ENCODE measurements around the gene GREM2.

GREM2 gene

GRCh38 chr1:240652961-240653409, 41.0 kb upstream of the GREM2 start:
- Histone ChIP-seq H3K27me3 (ENCODE audit: insufficient read depth, low read length, poor library complexity, severe bottlenecking) (no peaks in the 10 kb centered on the region), H2AFZ (ENCODE audit: low read length) (no peak overlapping the region), H3K9me2 (replicated peaks; ENCODE audit: low read depth, low read length) (no peaks in the 10 kb centered on the region), H3K9me3 (ENCODE audit: insufficient read depth, low read depth, low read length) (no peaks in the 10 kb centered on the region; the same call in 1 of the 2 replicates), H3K36me3 (ENCODE audit: insufficient read depth, low read length) (no peaks in the 10 kb centered on the region), H3K4me1 (ENCODE audit: insufficient read depth, low read length, poor library complexity, severe bottlenecking) (no peaks in the 10 kb centered on the region), H3K79me2 (ENCODE audit: insufficient read depth, low read length) (no peaks in the 10 kb centered on the region), H3K4me2 (ENCODE audit: low read depth, low read length, poor library complexity, severe bottlenecking) (no peak overlapping the region), H3K9ac (ENCODE audit: low read depth, low read length, poor library complexity, severe bottlenecking) (no peak overlapping the region), H4K20me1 (ENCODE audit: insufficient read depth, low read length, poor library complexity, severe bottlenecking) (no peaks in the 10 kb centered on the region), H3F3A (ENCODE audit: low read depth) (no peaks in the 10 kb centered on the region), H3K4me3 (ENCODE audit: low read length, poor library complexity, severe bottlenecking) (no peak overlapping the region)
- no peak for TF ChIP-seq EZH2phosphoT487 (IDR thresholded peaks at IDR 0.05; ENCODE audit: borderline replicate concordance)
- no peak for TF ChIP-seq CTCF (conservative IDR thresholded peaks at IDR 0.05; ENCODE audit: low read length)

GRCh38 chr1:240652549-240652948, 40.6 kb upstream of the GREM2 start:
- H3K9me3 ChIP-seq (ENCODE audit: insufficient read depth, low read depth, low read length), result no peaks in the 10 kb centered on the region; the same call in 1 of the 2 replicates
- H3K9me2 ChIP-seq (replicated peaks; ENCODE audit: low read depth, low read length), result no peaks in the 10 kb centered on the region
- no peak overlapping the region for H2AFZ ChIP-seq (ENCODE audit: low read length)
- H3K79me2 ChIP-seq (ENCODE audit: insufficient read depth, low read length), result no peaks in the 10 kb centered on the region
- H3K4me3 ChIP-seq (ENCODE audit: low read length, poor library complexity, severe bottlenecking), result no peak overlapping the region
- no peaks in the 10 kb centered on the region for H3K4me1 ChIP-seq (ENCODE audit: insufficient read depth, low read length, poor library complexity, severe bottlenecking)
- H3K4me2 ChIP-seq (ENCODE audit: low read depth, low read length, poor library complexity, severe bottlenecking), result no peak overlapping the region
- H4K20me1 ChIP-seq (ENCODE audit: insufficient read depth, low read length, poor library complexity, severe bottlenecking), result no peaks in the 10 kb centered on the region
- no peak overlapping the region for H3K9ac ChIP-seq (ENCODE audit: low read depth, low read length, poor library complexity, severe bottlenecking)
- no peaks in the 10 kb centered on the region for H3K27me3 ChIP-seq (ENCODE audit: insufficient read depth, low read length, poor library complexity, severe bottlenecking)
- H3K36me3 ChIP-seq (ENCODE audit: insufficient read depth, low read length), result no peaks in the 10 kb centered on the region
- H3F3A ChIP-seq (ENCODE audit: low read depth), result no peaks in the 10 kb centered on the region
- TF ChIP-seq EZH2phosphoT487 (IDR thresholded peaks at IDR 0.05; ENCODE audit: borderline replicate concordance) (no peak), CTCF (conservative IDR thresholded peaks at IDR 0.05; ENCODE audit: low read length) (no peak)

GRCh38 chr1:240650877-240651276, 38.9 kb upstream of the GREM2 start:
- H4K20me1 ChIP-seq (ENCODE audit: insufficient read depth, low read length, poor library complexity, severe bottlenecking), result no peaks in the 10 kb centered on the region
- H3K27me3 ChIP-seq (ENCODE audit: insufficient read depth, low read length, poor library complexity, severe bottlenecking), result no peaks in the 10 kb centered on the region
- H3K36me3 ChIP-seq (ENCODE audit: insufficient read depth, low read length), result no peaks in the 10 kb centered on the region
- no peaks in the 10 kb centered on the region for H3K4me1 ChIP-seq (ENCODE audit: insufficient read depth, low read length, poor library complexity, severe bottlenecking)
- H3K4me2 ChIP-seq (ENCODE audit: low read depth, low read length, poor library complexity, severe bottlenecking), result no peak overlapping the region
- no peaks in the 10 kb centered on the region for H3K9me2 ChIP-seq (replicated peaks; ENCODE audit: low read depth, low read length)
- H3K4me3 ChIP-seq (ENCODE audit: low read length, poor library complexity, severe bottlenecking), result no peak overlapping the region
- no peak overlapping the region for H2AFZ ChIP-seq (ENCODE audit: low read length)
- H3K9ac ChIP-seq (ENCODE audit: low read depth, low read length, poor library complexity, severe bottlenecking), result no peak overlapping the region
- no peak for TF ChIP-seq CTCF (conservative IDR thresholded peaks at IDR 0.05; ENCODE audit: low read length)
- TF ChIP-seq EZH2phosphoT487 (IDR thresholded peaks at IDR 0.05; ENCODE audit: borderline replicate concordance), result no peak
- H3K79me2 ChIP-seq (ENCODE audit: insufficient read depth, low read length), result no peaks in the 10 kb centered on the region
- peaks cover 3% of the 10 kb centered on the region; the same call in 1 of the 2 replicates for H3K9me3 ChIP-seq (ENCODE audit: insufficient read depth, low read depth, low read length)
- H3F3A ChIP-seq (ENCODE audit: low read depth), result no peaks in the 10 kb centered on the region

Data from Loucy (cell line).